ENCODE data around the gene FRMD4A. TPM values are rescaled to one million over a fixed set of nuclear protein-coding genes. Genes with fewer than 3 reads are reported as not detected.

The FRMD4A gene
- total RNA-seq, 4 donors from 2014 or later, result 27.5 to 40.4 (median 33.0) TPM

- TF ChIP-seq POLR2A (IDR thresholded peaks at IDR 0.05) (no peak), CTCF (IDR thresholded peaks at IDR 0.05) (no peak)
- intact Hi-C loops (cut with DNase I; ENCODE audit: low total_unique reads), result no loop called here
- 62 to 80% methylated on average over 9 of the region's 9 CpGs for WGBS, 2 donors
- no peak overlapping the region for H3K4me3 ChIP-seq (ENCODE audit: low read depth, poor library complexity, severe bottlenecking)
- DNase-seq (ENCODE audit: low spot score in 2 of 2), result no peak
Measured at GRCh38 chr10:13839430-13839990, 491.2 kb downstream of the FRMD4A start.

GRCh38 chr10:13839030-13839429, 491.7 kb downstream of the FRMD4A start:
- H3K4me3 ChIP-seq (ENCODE audit: low read depth, poor library complexity, severe bottlenecking), result no peak overlapping the region
- DNase-seq (ENCODE audit: low spot score in 2 of 2), result no peak
- TF ChIP-seq POLR2A (IDR thresholded peaks at IDR 0.05), result no peak
- TF ChIP-seq CTCF (IDR thresholded peaks at IDR 0.05), result no peak
- intact Hi-C loops (cut with DNase I; ENCODE audit: low total_unique reads), result no loop called here

GRCh38 chr10:13837966-13838365, 492.8 kb downstream of the FRMD4A start:
- 73 to 88% methylated on average over 3 of the region's 3 CpGs for WGBS, 2 donors
- TF ChIP-seq CTCF (IDR thresholded peaks at IDR 0.05), result no peak
- TF ChIP-seq POLR2A (IDR thresholded peaks at IDR 0.05), result no peak
- DNase-seq (ENCODE audit: low spot score in 2 of 2), result no peak
- no peak overlapping the region for H3K4me3 ChIP-seq (ENCODE audit: low read depth, poor library complexity, severe bottlenecking)
- intact Hi-C loops (cut with DNase I; ENCODE audit: low total_unique reads), result no loop called here

- 39 to 42% methylated on average over 16 of the region's 16 CpGs for WGBS, 2 donors
- no peak overlapping the region for H3K4me3 ChIP-seq (ENCODE audit: low read depth, poor library complexity, severe bottlenecking)
- DNase-seq (ENCODE audit: low spot score in 2 of 2), result peak in 1 of 2 donors; percentile 34
- TF ChIP-seq CTCF (IDR thresholded peaks at IDR 0.05) (no peak), POLR2A (IDR thresholded peaks at IDR 0.05) (no peak)
- intact Hi-C loops (cut with DNase I; ENCODE audit: low total_unique reads), result no loop called here
Measured at GRCh38 chr10:13834581-13835286, 496.0 kb downstream of the FRMD4A start.

GRCh38 chr10:13831711-13832141, 499.0 kb downstream of the FRMD4A start:
- no peak for DNase-seq (ENCODE audit: low spot score in 2 of 2)
- WGBS, 2 donors, result 28 to 30% methylated on average over 4 of the region's 4 CpGs
- intact Hi-C loops (cut with DNase I; ENCODE audit: low total_unique reads), result no loop called here
- H3K4me3 ChIP-seq (ENCODE audit: low read depth, poor library complexity, severe bottlenecking), result no peak overlapping the region
- TF ChIP-seq POLR2A (IDR thresholded peaks at IDR 0.05) (no peak), CTCF (IDR thresholded peaks at IDR 0.05) (no peak)
